Measurements from ENCODE around the gene CEACAM8.
"Not testable (repeated sequence)": the region's sequence is repeated elsewhere in the genome, so short reads cannot be mapped to it uniquely, and the experiment has no call there.

DNA sequence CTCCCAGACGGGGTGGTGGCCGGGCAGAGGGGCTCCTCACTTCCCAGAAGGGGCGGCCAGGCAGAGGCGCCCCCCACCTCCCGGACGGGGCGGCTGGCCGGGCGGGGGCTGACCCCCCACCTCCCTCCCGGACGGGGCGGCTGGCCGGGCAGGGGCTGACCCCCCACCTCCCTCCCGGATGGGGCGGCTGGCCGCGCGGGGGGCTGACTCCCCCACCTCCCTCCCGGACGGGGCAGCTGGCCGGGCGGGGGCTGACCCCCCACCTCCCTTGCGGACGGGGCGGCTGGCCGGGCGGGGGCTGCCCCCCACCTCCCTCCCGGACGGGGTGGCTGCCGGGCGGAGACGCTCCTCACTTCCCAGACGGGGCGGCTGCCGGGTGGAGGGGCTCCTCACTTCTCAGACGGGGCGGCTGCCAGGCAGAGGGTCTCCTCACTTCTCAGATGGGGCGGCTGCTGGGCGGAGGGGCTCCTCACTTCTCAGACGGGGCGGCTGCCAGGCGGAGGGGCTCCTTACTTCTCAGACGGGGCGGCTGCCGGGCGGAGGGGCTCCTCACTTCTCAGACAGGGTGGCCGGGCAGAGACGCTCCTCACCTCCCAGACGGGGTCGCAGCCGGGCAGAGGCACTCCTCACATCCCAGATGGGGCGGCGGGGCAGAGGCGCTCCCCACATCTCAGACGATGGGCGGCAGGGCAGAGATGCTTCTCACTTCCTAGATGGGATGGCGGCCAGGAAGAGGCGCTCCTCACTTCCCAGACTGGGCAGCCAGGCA lies 44.8 kb upstream of the CEACAM8 start:
- TF ChIP-seq CTCF, POLR2AphosphoS5 (IDR thresholded peaks at IDR 0.05): not testable (repeated sequence)
